Islet of Langerhans (tissue), 1 donor: ENCODE results near the gene MXD3.
"Not testable (repeated sequence)": the region's sequence is repeated elsewhere in the genome, so short reads cannot be mapped to it uniquely, and the experiment has no call there.

ENCODE experiments used
- FAIRE-seq: peaks from one replicate; lab custom pipeline; 2011; peaks lifted over from hg19 to GRCh38; lab: Jason Lieb, UNC

The MXD3 gene

GRCh38 chr5:177343000-177343399 is 31.3 kb upstream of the MXD3 start:
- FAIRE-seq = not testable (repeated sequence)

GRCh38 chr5:177339107-177339638 is 27.5 kb upstream of the MXD3 start:
- FAIRE-seq = no peak

- no peak for FAIRE-seq
These were observed 26.8 kb upstream of the MXD3 start for GRCh38 chr5:177338251-177339106.

GRCh38 chr5:177336603-177337494 is 25.2 kb upstream of the MXD3 start:
- no peak for FAIRE-seq

- no peak for FAIRE-seq
These were observed 24.4 kb upstream of the MXD3 start for GRCh38 chr5:177336112-177336511.

GRCh38 chr5:177335701-177336065 is 24.0 kb upstream of the MXD3 start:
- FAIRE-seq = no peak

GRCh38 chr5:177334781-177335700 is 23.3 kb upstream of the MXD3 start:
- no peak for FAIRE-seq

GRCh38 chr5:177334155-177334551 is 22.5 kb upstream of the MXD3 start:
- no peak for FAIRE-seq

- FAIRE-seq = no peak
These were observed 21.9 kb upstream of the MXD3 start for GRCh38 chr5:177333420-177334154.

GRCh38 chr5:177332896-177333260 is 21.2 kb upstream of the MXD3 start:
- FAIRE-seq = no peak

- no peak for FAIRE-seq
These were observed 20.6 kb upstream of the MXD3 start for GRCh38 chr5:177332031-177332895.

GRCh38 chr5:177330991-177331842 is 19.5 kb upstream of the MXD3 start:
- no peak for FAIRE-seq

- FAIRE-seq = no peak
These were observed 18.2 kb upstream of the MXD3 start for GRCh38 chr5:177329883-177330282.

GRCh38 chr5:177328545-177329231 is 17.0 kb upstream of the MXD3 start:
- no peak for FAIRE-seq

- no peak for FAIRE-seq
These were observed 16.1 kb upstream of the MXD3 start for GRCh38 chr5:177327539-177328522.

- no peak for FAIRE-seq
These were observed 14.2 kb upstream of the MXD3 start for GRCh38 chr5:177325868-177326381.

- FAIRE-seq = no peak
These were observed 9.2 kb upstream of the MXD3 start for GRCh38 chr5:177320879-177321278.
